ENCODE measurements around the gene LIPC.
A peak's percentile ranks its signal among the peaks of the same experiment; 100 is the strongest.

The LIPC gene

DNA sequence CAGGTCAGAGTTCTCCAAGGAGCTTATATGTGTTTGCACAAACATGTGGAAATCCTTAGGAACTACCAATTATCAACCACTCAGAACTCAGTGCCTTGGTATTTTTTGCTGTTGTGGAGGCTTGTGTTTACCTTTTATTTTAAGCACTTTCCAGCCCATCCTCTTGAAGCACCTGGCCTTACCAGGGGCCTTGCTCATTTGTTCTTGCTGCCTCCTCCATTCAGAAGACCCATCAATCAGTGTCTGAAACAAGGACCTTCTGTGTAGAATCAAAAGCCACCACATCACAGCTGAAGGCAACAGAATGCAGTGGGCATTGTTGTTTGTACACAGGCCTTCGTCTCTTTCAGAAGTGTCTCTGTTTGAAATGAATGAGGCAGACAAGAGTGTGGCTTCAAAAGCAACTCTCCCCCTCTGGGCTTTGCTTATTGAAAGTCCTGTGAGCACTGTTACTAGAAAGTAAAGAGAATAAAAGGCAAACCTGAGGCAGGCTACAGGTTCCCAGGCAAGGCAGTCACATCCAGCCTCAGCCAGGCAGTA lies 24.5 kb upstream of the LIPC start:
- DNase-seq = no peak

- DNase-seq = no peak
These were observed 24.0 kb upstream of the LIPC start for GRCh38 chr15:58407778-58408177.

DNA sequence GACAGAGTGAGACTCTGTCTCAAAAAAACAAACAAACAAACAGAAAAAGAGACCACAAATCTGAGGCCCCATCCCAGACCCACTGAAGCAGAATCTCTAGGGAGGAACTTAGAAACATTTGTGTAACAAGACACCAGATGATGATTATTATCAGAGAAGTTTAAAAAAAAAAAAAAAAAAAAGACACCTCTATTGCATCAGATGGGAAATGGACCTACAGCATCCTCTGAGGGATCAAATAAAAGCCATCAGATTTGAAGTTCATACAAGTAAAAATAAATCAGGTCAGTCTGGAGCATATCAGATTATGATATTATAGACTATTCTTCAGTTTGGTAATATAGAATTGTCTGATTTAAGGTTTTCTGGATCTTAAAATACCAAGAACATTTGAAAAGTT lies 21.9 kb upstream of the LIPC start:
- no peak for DNase-seq

DNA sequence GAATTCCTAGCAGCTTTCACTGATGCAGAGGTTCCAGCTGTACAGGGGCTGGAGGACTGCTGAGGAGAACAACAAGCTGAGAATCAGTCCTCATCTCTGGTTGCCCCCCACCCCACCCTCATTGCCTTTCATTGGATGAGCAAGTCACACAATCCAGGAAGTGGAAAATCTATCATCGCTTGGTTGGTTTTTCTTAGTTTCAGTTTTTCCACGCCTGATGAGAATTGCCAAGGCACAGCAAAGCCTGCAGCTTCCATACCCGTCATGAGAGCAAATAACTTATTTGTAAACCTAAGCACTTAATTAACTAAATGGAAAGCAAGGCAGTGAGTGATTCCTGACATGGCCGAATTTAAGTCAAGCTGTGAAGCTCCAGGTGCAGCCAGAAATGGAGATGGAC lies 21.4 kb upstream of the LIPC start:
- DNase-seq = peak; percentile 57

GRCh38 chr15:58413253-58413652 lies 18.5 kb upstream of the LIPC start:
- no peak for DNase-seq

GRCh38 chr15:58415636-58416035 lies 16.2 kb upstream of the LIPC start:
- DNase-seq = no peak

DNA sequence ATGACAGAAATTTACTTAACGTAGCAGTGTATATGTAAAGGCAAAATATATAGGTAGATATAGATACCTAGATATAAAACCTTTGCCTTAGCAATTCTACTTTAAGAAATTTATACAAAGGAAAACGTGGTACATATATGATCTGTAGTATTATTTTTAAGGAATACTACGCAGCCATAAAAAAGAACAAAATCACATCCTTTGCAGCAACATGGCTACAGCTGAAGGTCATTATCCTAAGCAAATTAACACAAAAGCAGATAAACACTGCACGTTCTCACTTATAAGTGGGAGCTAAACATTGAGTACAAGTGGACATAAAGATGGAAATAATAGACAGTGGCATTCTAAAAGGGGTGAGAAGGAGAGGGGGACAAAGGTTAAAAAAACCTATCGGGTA lies 14.8 kb upstream of the LIPC start:
- no peak for DNase-seq

GRCh38 chr15:58418135-58418534 lies 13.7 kb upstream of the LIPC start:
- no peak for DNase-seq

GRCh38 chr15:58419803-58420524 lies 11.8 kb upstream of the LIPC start:
- DNase-seq = no peak

- DNase-seq = no peak
These were observed 11.2 kb upstream of the LIPC start for GRCh38 chr15:58420579-58421043.

DNA sequence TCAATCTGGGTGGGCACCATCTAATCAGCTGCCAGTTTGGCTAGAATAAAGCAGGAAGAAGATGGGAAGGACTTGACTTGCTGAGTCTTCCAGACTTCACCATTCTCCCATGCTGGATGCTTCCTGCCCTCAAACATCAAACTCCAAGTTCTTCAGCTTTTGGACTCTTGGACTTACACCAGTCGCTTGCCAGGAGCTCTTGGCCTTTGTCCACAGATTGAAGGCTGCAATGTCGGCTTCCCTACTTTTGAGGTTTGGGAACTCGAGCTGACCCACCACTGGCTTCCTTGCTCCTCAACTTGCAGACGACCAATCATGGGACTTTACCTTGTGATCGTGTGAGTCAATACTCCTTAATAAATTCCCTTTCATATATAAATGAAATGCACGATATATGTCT lies 8.6 kb upstream of the LIPC start:
- no peak for DNase-seq

GRCh38 chr15:58423831-58424608 lies 7.8 kb upstream of the LIPC start:
- no peak for DNase-seq

- no peak for DNase-seq
These were observed 7.1 kb upstream of the LIPC start for GRCh38 chr15:58424722-58425121.

DNA sequence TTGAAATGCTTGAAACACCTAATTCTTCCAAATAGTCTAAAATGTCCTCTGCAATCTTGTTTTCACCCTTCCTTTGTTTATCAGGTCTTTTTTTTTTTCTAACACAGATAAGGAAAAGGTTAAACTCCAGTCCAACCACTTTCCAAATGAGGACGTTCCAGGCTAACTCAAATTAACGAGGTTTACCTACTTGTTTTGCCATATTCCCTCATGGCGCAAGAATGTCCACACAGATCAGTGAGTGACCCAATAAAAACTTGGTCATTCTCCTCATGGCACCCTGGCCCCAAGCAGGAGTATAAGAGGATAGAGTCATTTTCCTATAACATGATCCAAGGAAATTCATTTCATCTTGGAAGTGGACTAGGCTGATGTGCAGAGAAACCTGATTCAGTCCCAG lies 6.6 kb upstream of the LIPC start:
- DNase-seq = no peak

- DNase-seq = no peak
These were observed 6.0 kb upstream of the LIPC start for GRCh38 chr15:58425834-58426233.

- no peak for DNase-seq
These were observed 5.3 kb upstream of the LIPC start for GRCh38 chr15:58426501-58426900.

DNA sequence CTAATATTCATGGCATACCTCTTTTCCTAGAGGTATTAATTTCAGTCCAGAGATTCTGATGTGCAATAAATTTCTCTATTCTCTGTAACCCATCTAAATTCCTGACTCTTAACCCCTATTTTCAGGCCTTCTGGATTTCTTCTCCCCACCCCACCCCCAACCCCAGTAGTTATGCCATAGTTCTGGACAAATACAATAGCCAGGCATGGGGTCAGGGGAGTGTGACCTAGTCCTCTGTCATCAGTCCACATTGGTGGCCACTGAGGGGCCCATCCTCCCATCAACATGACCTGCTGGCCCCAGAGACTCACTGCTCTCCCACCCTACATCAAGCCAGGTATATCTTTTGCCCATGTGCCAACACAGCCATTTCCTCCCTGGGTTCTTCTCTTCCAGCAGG lies 3.8 kb upstream of the LIPC start:
- no peak for DNase-seq

GRCh38 chr15:58430224-58430787 lies 1.5 kb upstream of the LIPC start:
- no peak for DNase-seq

GRCh38 chr15:58432401-58432800 lies 610 bp downstream of the LIPC start:
- DNase-seq = no peak

GRCh38 chr15:58433597-58434333 lies 2.0 kb downstream of the LIPC start:
- DNase-seq = no peak

DNA sequence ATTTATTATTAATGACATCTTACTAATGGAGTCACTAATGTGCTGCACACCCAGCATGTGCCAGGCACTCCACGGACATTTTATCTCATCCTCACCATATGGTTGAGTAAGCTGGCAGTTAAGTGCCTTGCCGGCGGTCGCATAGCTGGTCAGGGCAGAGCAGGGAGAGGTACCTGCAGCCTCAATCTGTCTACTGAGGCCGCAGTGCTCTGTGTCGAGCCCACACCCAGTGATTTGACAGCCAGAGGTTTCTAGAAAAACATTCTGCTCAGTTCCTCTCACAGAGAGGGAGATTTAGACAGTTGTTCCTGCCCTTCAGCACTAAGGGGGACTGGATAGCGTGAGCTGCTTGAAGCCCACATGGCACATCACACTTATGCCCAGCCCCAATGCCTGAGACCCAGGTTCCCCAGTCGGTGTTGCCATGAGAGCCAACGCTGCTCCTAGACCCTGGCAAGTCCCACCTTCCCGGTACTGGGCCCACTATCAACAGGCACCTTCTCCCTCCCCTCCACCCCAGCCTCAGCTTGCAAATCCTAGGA lies 2.6 kb downstream of the LIPC start:
- DNase-seq = no peak

DNA sequence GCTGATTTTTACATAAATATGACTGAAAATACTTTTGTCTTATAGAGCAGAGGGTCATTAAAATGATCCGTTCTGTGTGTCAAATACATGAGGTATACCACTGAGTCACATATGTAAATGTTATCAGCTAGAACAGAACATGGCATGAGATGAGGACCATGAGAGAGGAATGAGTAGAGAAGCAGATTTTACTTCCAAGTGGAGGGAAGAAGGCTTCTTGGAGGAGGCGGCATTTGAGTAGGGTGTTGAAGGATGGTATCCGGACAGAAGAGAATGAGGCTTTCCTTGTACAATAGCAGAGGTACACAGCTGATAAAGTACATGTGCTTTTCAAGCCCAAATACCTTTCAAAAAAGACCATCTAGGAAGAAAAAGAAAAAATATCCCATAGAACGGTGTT lies 4.8 kb downstream of the LIPC start:
- no peak for DNase-seq

Data from stimulated activated CD8-positive, alpha-beta memory T cell treated with anti-CD3 and anti-CD28 coated beads, Interleukin-4, amount 100 ng/mL, for 48 hours (primary cell).